BLaER1 treated with 17β-estradiol and CSF1 and Interleukin-3, amounts not matched to agents 10 nM and 100 nM (cell line): Measurements from ENCODE around the gene CDC73.

Experiments
- H3K27ac ChIP-seq, 11 experiments: shearing (Covaris generic); formaldehyde crosslinking; 2 replicates each; pipeline ENCODE4 v1.8.1; 2022
- H3K27me3 ChIP-seq, 11 experiments: shearing (Covaris generic); formaldehyde crosslinking; 2 replicates each; pipeline ENCODE4 v1.8.1; 2022
- H3K36me3 ChIP-seq, 11 experiments: shearing (Covaris generic); formaldehyde crosslinking; 2 replicates each; pipeline ENCODE4 v1.8.1; 2022
- H3K4me1 ChIP-seq, 10 experiments: shearing (Covaris generic); formaldehyde crosslinking; 2 replicates each; pipeline ENCODE4 v1.8.1; 2022
- H3K4me2 ChIP-seq, 11 experiments: shearing (Covaris generic); formaldehyde crosslinking; 2 replicates each; pipeline ENCODE4 v1.8.1; 2022
- H3K4me3 ChIP-seq, 10 experiments: shearing (Covaris generic); formaldehyde crosslinking; 2 replicates each; pipeline ENCODE4 v1.8.1; 2022
- H3K9ac ChIP-seq, 11 experiments: shearing (Covaris generic); formaldehyde crosslinking; 2 replicates each; pipeline ENCODE4 v1.8.1; 2022
- H3K9me3 ChIP-seq, 11 experiments: shearing (Covaris generic); formaldehyde crosslinking; replicated peaks in 1 of 11; 2 replicates each; pipeline ENCODE4 v1.8.1; 2022
- H4K20me1 ChIP-seq, 11 experiments: shearing (Covaris generic); formaldehyde crosslinking; 2 replicates each; pipeline ENCODE4 v1.8.1; 2022
- Cebpa-rat ChIP-seq, 11 experiments: shearing (Covaris generic); IDR thresholded peaks; 2 replicates each; pipeline ENCODE4 v1.8.1; 2022

Gene CDC73

DNA sequence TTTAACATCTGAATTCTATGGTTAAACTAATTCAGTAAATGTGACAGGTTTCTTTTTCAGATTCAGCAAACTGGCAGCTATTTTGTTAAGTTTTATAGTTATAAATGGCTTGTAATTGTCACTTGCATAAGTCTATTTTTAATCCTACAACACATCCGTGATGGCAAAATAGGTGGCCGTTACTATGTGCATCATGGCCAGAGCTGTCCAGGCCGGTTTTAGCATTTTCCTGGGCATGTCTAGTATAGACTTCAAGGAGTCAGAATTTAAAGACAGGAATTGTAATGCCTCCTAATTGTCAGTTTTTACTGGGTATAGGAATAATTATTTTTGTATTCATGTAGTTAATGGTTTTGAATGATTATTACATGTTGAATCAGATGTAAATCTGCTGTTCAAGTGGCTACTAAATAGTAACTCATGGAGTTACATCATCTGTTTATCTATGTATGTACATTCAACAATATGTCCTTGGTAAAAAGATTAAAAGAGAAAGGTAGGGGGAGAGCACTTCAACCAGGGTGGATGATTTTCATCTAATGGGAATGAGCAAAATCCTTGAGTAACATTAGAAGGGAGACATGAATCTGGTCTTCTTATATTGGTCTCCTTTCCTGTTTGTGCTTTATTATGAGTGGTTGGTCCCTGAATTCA is 67.7 kb downstream of the CDC73 start:
- H3K4me2 ChIP-seq = no peak overlapping the region
- H3K27ac ChIP-seq = no peak overlapping the region
- H3K4me3 ChIP-seq = no peak overlapping the region
- H3K4me1 ChIP-seq = peaks cover 5 to 18% (median 10%) of the 10 kb centered on the region in 10 experiments; a peak in 12 of 20 replicates
- H3K27me3 ChIP-seq = no peaks in the 10 kb centered on the region
- no peak overlapping the region for H3K9ac ChIP-seq
- no peak for TF ChIP-seq Cebpa-rat (IDR thresholded peaks at IDR 0.05)
- H3K36me3 ChIP-seq = peaks cover 23 to 51% (median 39%) of the 10 kb centered on the region in 11 experiments
- peaks cover 23 to 40% (median 32%) of the 10 kb centered on the region in 11 experiments for H3K9me3 ChIP-seq
- peaks cover 14 to 75% (median 41%) of the 10 kb centered on the region in 11 experiments; a peak in 21 of 22 replicates for H4K20me1 ChIP-seq

DNA sequence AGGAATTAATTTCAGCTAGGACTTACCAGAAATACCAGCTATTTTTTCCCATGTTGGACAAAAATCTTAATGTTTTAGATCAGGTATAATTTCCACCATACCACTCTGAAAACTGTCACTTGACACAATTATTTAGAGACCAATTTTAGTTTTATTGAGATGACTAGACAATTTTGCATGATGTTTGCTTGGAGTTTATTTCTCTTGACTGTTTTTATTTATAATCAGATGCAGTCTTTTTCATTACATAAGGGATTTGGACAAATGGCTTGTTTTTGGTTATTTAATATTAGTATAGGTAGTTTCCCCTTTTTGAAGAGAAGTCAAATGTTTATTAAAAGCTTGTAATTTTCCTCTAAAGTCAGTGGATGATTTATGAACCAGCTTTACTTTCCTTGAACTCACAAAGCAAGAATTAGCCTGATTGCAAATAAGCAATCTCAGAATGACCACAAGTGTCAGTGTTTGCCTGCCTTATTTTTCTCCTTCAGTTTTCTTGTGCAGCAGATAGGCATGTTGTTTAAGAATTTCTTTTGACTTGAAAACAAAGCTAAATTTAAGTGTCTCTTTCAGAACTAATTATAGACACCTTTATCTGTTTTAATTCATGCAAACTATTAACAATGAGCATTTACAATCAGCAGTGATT is 68.4 kb downstream of the CDC73 start:
- H3K27ac ChIP-seq = no peak overlapping the region
- H4K20me1 ChIP-seq = peaks cover 11 to 73% (median 35%) of the 10 kb centered on the region in 11 experiments; a peak in 21 of 22 replicates
- no peak overlapping the region for H3K4me3 ChIP-seq
- H3K4me2 ChIP-seq = no peak overlapping the region
- TF ChIP-seq Cebpa-rat (IDR thresholded peaks at IDR 0.05) = no peak
- H3K36me3 ChIP-seq = peaks cover 23 to 55% (median 44%) of the 10 kb centered on the region in 11 experiments
- peaks cover 5 to 18% (median 10%) of the 10 kb centered on the region in 10 experiments; a peak in 12 of 20 replicates for H3K4me1 ChIP-seq
- no peak overlapping the region for H3K9ac ChIP-seq
- no peaks in the 10 kb centered on the region for H3K27me3 ChIP-seq
- H3K9me3 ChIP-seq = peaks cover 23 to 40% (median 34%) of the 10 kb centered on the region in 11 experiments

DNA sequence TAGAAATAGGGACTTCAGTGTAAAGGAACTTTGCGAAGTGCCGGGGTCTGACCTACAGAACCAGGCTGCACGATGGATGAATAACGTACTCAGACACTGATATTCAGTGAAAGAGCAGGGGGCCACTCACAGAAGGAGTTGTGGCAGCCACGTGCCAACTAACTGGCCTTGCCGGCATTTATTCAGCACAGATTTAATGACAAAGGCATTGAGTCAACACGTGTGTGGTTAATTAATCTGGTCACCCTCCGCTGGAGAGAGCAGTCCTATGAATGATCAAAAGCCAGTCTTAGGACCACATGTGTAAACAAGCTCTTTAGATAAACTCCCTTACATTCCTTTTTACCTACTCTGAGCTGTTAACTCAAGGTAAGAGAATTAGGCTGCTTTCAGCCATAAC is 70.8 kb downstream of the CDC73 start:
- no peak for TF ChIP-seq Cebpa-rat (IDR thresholded peaks at IDR 0.05)
- Histone ChIP-seq H3K27ac (no peak overlapping the region), H3K4me1 (no peaks in the 10 kb centered on the region), H3K9me3 (peaks cover 23 to 41% (median 34%) of the 10 kb centered on the region in 11 experiments), H3K4me3 (peak overlapping the region in 4 of 10 experiments; percentile 11 to 24 (median 20); a peak in 1 of 20 replicates), H4K20me1 (peaks cover 0 to 73% (median 14%) of the 10 kb centered on the region in 11 experiments; a peak in 11 of 22 replicates), H3K27me3 (no peaks in the 10 kb centered on the region), H3K36me3 (peaks cover 23 to 58% (median 45%) of the 10 kb centered on the region in 11 experiments), H3K4me2 (no peak overlapping the region), H3K9ac (no peak overlapping the region)

DNA sequence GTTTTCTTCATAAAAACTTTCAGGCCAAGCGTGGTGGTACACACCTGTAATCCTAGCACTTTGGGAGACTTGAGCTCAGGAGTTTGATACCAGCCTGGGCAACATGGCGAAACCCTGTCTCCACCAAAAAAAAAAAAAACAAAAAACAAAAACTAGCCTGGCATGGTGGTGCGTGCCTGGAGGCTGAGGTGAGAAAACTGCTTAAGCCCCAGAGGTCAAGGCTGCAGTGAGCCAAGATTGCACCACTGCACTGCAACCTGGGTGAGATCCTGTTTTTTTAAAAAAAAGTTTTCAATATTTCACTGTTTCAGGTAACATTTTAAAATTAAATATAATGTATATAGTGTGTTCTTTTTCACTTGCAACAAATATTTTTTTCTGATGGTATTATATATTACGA is 78.1 kb downstream of the CDC73 start:
- Histone ChIP-seq H3K36me3 (peaks cover 22 to 53% (median 35%) of the 10 kb centered on the region in 11 experiments), H4K20me1 (peaks cover 0 to 58% (median 22%) of the 10 kb centered on the region in 11 experiments; a peak in 14 of 22 replicates), H3K27ac (no peak overlapping the region), H3K9me3 (peaks cover 0 to 9% (median 4%) of the 10 kb centered on the region in 11 experiments; a peak in 14 of 22 replicates), H3K4me2 (no peak overlapping the region), H3K4me3 (no peak overlapping the region), H3K9ac (no peak overlapping the region), H3K27me3 (no peaks in the 10 kb centered on the region), H3K4me1 (no peaks in the 10 kb centered on the region)
- TF ChIP-seq Cebpa-rat (IDR thresholded peaks at IDR 0.05) = no peak

DNA sequence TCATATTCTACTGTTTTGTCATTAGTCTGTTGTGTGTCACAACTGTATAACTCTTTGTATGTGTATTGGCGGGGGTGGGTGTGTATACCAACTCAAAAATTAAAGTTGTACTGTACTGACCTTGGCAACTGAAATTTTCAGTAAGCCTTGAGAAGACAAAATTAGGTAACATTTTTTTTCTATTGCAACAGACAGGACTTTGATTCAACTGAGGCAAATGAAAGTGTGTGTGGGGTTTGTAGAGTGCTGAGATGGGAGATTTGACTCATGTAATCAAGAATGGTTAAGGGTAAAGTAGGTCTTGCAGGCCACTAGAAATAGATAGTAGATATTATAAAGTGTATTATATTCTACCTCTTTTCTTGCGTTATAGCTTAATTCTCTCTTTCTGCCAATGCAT is 79.2 kb downstream of the CDC73 start:
- H3K4me3 ChIP-seq = no peak overlapping the region

DNA sequence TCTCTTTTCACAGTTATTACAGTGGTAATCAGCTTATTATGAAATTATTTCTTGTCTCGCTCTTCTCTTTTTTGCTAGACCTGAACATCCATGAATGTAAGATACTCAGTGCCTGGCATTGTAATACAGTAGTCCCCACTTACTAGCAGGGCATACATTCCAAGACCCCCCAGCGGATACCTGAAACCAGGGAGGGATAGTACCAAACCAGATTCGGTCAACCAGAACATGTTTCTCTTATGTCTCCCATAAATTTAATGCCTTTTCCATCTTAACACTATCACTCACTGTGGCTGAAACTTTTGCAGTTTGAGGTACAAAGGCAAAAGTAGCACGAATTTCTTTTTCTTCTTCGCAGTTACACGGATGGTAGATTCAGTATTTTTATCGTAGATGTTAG is 89.2 kb downstream of the CDC73 start:
- Histone ChIP-seq H3K36me3 (peaks cover 72 to 98% (median 87%) of the 10 kb centered on the region in 11 experiments), H4K20me1 (peaks cover 0 to 16% (median 0%) of the 10 kb centered on the region in 11 experiments; a peak in 3 of 22 replicates), H3K4me3 (no peak overlapping the region), H3K27me3 (no peaks in the 10 kb centered on the region), H3K9me3 (peaks cover 22 to 44% (median 31%) of the 10 kb centered on the region in 11 experiments), H3K27ac (peak overlapping the region in 4 of 11 experiments; percentile 7 to 30 (median 18); a peak in 1 of 22 replicates), H3K9ac (no peak overlapping the region; a peak in 2 of 22 replicates), H3K4me1 (peaks cover 0 to 37% (median 3%) of the 10 kb centered on the region in 10 experiments; a peak in 8 of 20 replicates), H3K4me2 (peak overlapping the region in 3 of 11 experiments; percentile 38 to 73 (median 64); a peak in 6 of 22 replicates)
- TF ChIP-seq Cebpa-rat (IDR thresholded peaks at IDR 0.05) = no peak

More for the DNA sequence above, 79.2 kb downstream of the CDC73 start:
- no peaks in the 10 kb centered on the region for H3K27me3 ChIP-seq
- H3K27ac ChIP-seq = no peak overlapping the region
- no peak overlapping the region for H3K9ac ChIP-seq
- H4K20me1 ChIP-seq = peaks cover 0 to 52% (median 22%) of the 10 kb centered on the region in 11 experiments; a peak in 14 of 22 replicates
- no peak overlapping the region for H3K4me2 ChIP-seq
- H3K9me3 ChIP-seq = peaks cover 8 to 18% (median 14%) of the 10 kb centered on the region in 11 experiments
- TF ChIP-seq Cebpa-rat (IDR thresholded peaks at IDR 0.05) = no peak
- H3K4me1 ChIP-seq = no peaks in the 10 kb centered on the region
- H3K36me3 ChIP-seq = peaks cover 30 to 54% (median 41%) of the 10 kb centered on the region in 11 experiments

DNA sequence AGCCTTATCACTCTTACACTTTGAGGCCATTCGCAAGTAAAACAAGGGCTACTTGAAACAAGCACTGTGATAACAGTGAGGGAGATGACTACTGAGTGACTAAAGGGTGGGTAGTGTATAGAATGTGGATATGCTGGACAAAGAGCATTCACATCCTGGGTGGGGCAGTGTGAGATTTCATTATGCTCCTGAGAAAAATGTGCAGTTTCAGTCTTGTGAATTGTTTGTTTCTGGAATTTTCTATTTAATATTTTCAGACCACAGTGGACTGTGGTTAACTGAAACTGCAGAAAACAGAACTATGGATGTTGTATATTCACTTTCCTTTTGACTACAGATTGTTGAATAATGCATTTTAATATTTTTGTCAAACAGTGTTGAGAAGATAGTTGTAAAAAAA is 89.7 kb downstream of the CDC73 start:
- Histone ChIP-seq H3K36me3 (peaks cover 72 to 98% (median 87%) of the 10 kb centered on the region in 11 experiments), H4K20me1 (peaks cover 0 to 16% (median 0%) of the 10 kb centered on the region in 11 experiments; a peak in 3 of 22 replicates), H3K4me1 (peaks cover 0 to 37% (median 4%) of the 10 kb centered on the region in 10 experiments; a peak in 8 of 20 replicates), H3K4me3 (no peak overlapping the region), H3K27me3 (no peaks in the 10 kb centered on the region), H3K27ac (peak overlapping the region in 4 of 11 experiments; percentile 7 to 30 (median 18); a peak in 2 of 22 replicates), H3K4me2 (peak overlapping the region in 3 of 11 experiments; percentile 38 to 73 (median 64); a peak in 6 of 22 replicates), H3K9me3 (peaks cover 17 to 42% (median 26%) of the 10 kb centered on the region in 11 experiments), H3K9ac (no peak overlapping the region; a peak in 2 of 22 replicates)
- no peak for TF ChIP-seq Cebpa-rat (IDR thresholded peaks at IDR 0.05)

DNA sequence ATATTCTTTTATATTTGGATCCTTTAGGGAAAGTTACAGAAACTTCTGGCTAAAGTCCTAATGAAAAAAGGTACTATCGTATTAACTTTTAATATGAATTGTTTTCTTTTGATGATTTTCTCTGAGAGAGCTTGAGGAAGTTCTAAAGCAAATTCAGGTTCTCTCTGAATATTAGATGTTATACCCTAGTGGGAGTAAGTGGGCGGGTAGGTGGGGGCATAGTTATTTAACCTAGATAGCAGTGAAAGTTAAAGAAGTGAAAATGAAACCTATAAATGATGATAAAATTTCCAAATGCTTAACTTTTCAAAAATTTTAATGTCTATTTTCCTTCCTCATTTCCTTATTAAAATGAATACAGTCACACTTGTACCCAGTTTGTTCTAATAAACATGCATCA is 90.8 kb downstream of the CDC73 start:
- Histone ChIP-seq H3K4me3 (no peak overlapping the region), H3K9ac (no peak overlapping the region), H3K4me2 (no peak overlapping the region), H3K36me3 (peaks cover 72 to 98% (median 87%) of the 10 kb centered on the region in 11 experiments), H3K27ac (no peak overlapping the region), H3K4me1 (peaks cover 0 to 37% (median 6%) of the 10 kb centered on the region in 10 experiments; a peak in 8 of 20 replicates), H4K20me1 (peaks cover 0 to 16% (median 0%) of the 10 kb centered on the region in 11 experiments; a peak in 4 of 22 replicates), H3K9me3 (peaks cover 6 to 31% (median 15%) of the 10 kb centered on the region in 11 experiments; a peak in 19 of 22 replicates), H3K27me3 (no peaks in the 10 kb centered on the region)
- no peak for TF ChIP-seq Cebpa-rat (IDR thresholded peaks at IDR 0.05)
